Neural progenitor cell (in vitro differentiated cells): ENCODE results near the gene HMBS. TPM values are rescaled to one million over a fixed set of nuclear protein-coding genes. Genes with fewer than 3 reads are reported as not detected.

Source experiments
- DNase-seq: peaks from one replicate; pipeline ENCODE4 v3.0.0-alpha.2; 2016; ENCODE audit warnings: low spot score
- H2AFZ ChIP-seq: fragments of 200-600 bp; sonication (generic); replicated peaks from 2 replicates; pipeline ENCODE4 v1.6.1; 2016; ENCODE audit warnings: antibody characterized with exemption
- H3F3A ChIP-seq: fragments of 200-600 bp; sonication (generic); 2 replicates; pipeline ENCODE4 v1.6.1; 2016; ENCODE audit warnings: antibody characterized with exemption, low read depth
- H3K27ac ChIP-seq: fragments of 200-600 bp; sonication (generic); 2 replicates; pipeline ENCODE4 v1.5.1; 2016; ENCODE audit warnings: mild to moderate bottlenecking
- H3K27me3 ChIP-seq: fragments of 200-600 bp; sonication (generic); 2 replicates; pipeline ENCODE4 v1.6.1; 2016; ENCODE audit warnings: mild to moderate bottlenecking, moderate library complexity
- H3K36me3 ChIP-seq: fragments of 200-600 bp; sonication (generic); 2 replicates; pipeline ENCODE4 v1.5.1; 2016
- H3K4me1 ChIP-seq: fragments of 200-600 bp; sonication (generic); 2 replicates; pipeline ENCODE4 v1.6.1; 2016; ENCODE audit warnings: mixed run types
- H3K4me2 ChIP-seq: fragments of 200-600 bp; sonication (generic); 2 replicates; pipeline ENCODE4 v1.6.1; 2016
- H3K4me3 ChIP-seq: fragments of 200-600 bp; sonication (generic); 2 replicates; pipeline ENCODE4 v1.5.1; 2016
- H3K79me2 ChIP-seq: fragments of 200-600 bp; sonication (generic); 2 replicates; pipeline ENCODE4 v1.6.1; 2016; ENCODE audit warnings: low read depth
- H3K9ac ChIP-seq: fragments of 200-600 bp; sonication (generic); 2 replicates; pipeline ENCODE4 v1.6.1; 2016
- H3K9me3 ChIP-seq: fragments of 200-600 bp; sonication (generic); 2 replicates; pipeline ENCODE4 v1.5.1; 2016; ENCODE audit warnings: low read depth
- H4K20me1 ChIP-seq: fragments of 200-600 bp; sonication (generic); 2 replicates; pipeline ENCODE4 v1.6.1; 2016; ENCODE audit warnings: low read depth
- H3K27ac Mint-ChIP-seq: 3 replicates; pipeline ENCODE4 v1.8.0; 2021; ENCODE audit warnings: mixed read lengths
- H3K27me3 Mint-ChIP-seq: 2 replicates; pipeline ENCODE4 v1.8.0; 2022; ENCODE audit warnings: low read depth, mild to moderate bottlenecking, inconsistent platforms, moderate library complexity, mixed read lengths; ENCODE audit not compliant: insufficient read depth
- H3K36me3 Mint-ChIP-seq: 3 replicates; pipeline ENCODE4 v1.8.0; 2021; ENCODE audit warnings: mixed read lengths
- H3K4me1 Mint-ChIP-seq: 3 replicates; pipeline ENCODE4 v1.8.0; 2021; ENCODE audit warnings: mixed read lengths
- H3K4me3 Mint-ChIP-seq: 3 replicates; pipeline ENCODE4 v1.8.0; 2021; ENCODE audit warnings: mild to moderate bottlenecking, moderate library complexity, mixed read lengths
- H3K9me3 Mint-ChIP-seq: 3 replicates; pipeline ENCODE4 v1.8.0; 2020; ENCODE audit warnings: mixed read lengths
- EZH2 ChIP-seq: fragments of 200-600 bp; sonication (generic); IDR thresholded peaks from 2 replicates; pipeline ENCODE4 v1.6.1; 2017; ENCODE audit warnings: antibody characterized with exemption, mild to moderate bottlenecking, moderate library complexity
- EZH2phosphoT487 ChIP-seq: fragments of 200-600 bp; sonication (generic); IDR thresholded peaks from 2 replicates; pipeline ENCODE4 v1.6.1; 2017; ENCODE audit warnings: antibody characterized with exemption
- total RNA-seq: library from RNA; depleted of rRNA; stranded (reverse); fragments of >200 nt; gene quantifications from 2 replicates; pipeline ENCODE4 v1.2.3, GENCODE V29; 2015; ENCODE audit warnings: low replicate concordance
- TF ChIP-seq, protein P1 (sequence below): fragments of 200-600 bp; sonication (generic); IDR thresholded peaks from 2 replicates; pipeline ENCODE4 v1.5.1; 2017; ENCODE audit warnings: antibody characterized with exemption, mild to moderate bottlenecking

HMBS gene
- total RNA-seq, 1 donor from 2014 or later: 31.1 TPM

DNA sequence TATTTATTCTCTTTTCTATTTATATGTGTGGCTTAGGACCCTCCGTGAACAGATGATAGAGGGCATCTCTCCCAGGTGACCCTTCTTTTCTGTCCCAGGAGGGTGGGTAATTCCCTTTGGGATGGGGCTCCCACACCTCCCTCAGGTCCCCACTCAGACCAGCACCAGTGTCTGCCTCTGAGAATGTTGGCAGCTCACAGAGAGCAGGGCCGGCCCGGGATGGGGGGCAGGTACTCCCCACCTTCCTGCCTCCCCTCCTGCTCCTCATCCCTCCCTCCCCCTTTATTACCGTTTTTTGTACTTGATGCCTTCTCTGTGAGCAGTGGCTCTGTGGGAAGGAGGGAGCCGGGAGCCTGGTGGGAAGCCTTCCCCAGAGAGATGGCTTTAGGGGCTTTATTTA is 31.9 kb downstream of the HMBS start:
- Histone ChIP-seq H3K4me2 (no peak overlapping the region), H3K4me3 (no peak overlapping the region), H2AFZ (no peak overlapping the region), H3K9me3 (no peaks in the 10 kb centered on the region), H3F3A (peaks cover 16% of the 10 kb centered on the region), H4K20me1 (no peaks in the 10 kb centered on the region), H3K27me3 (no peaks in the 10 kb centered on the region), H3K9ac (no peak overlapping the region), H3K27ac (no peak overlapping the region), H3K79me2 (peaks cover 2% of the 10 kb centered on the region), H3K36me3 (no peaks in the 10 kb centered on the region), H3K4me1 (peaks cover 7% of the 10 kb centered on the region)
- Mint-ChIP-seq H3K36me3 (peaks cover 5% of the 10 kb centered on the region), H3K4me3 (no peak overlapping the region), H3K4me1 (peaks cover 10% of the 10 kb centered on the region), H3K27ac (no peak overlapping the region), H3K27me3 (peaks cover 3% of the 10 kb centered on the region), H3K9me3 (no peaks in the 10 kb centered on the region)
- DNase-seq: no peak
- TF ChIP-seq EZH2phosphoT487: no peak
- TF ChIP-seq EZH2: no peak
- TF ChIP-seq, protein P1, sequence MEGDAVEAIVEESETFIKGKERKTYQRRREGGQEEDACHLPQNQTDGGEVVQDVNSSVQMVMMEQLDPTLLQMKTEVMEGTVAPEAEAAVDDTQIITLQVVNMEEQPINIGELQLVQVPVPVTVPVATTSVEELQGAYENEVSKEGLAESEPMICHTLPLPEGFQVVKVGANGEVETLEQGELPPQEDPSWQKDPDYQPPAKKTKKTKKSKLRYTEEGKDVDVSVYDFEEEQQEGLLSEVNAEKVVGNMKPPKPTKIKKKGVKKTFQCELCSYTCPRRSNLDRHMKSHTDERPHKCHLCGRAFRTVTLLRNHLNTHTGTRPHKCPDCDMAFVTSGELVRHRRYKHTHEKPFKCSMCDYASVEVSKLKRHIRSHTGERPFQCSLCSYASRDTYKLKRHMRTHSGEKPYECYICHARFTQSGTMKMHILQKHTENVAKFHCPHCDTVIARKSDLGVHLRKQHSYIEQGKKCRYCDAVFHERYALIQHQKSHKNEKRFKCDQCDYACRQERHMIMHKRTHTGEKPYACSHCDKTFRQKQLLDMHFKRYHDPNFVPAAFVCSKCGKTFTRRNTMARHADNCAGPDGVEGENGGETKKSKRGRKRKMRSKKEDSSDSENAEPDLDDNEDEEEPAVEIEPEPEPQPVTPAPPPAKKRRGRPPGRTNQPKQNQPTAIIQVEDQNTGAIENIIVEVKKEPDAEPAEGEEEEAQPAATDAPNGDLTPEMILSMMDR: no peak

DNA sequence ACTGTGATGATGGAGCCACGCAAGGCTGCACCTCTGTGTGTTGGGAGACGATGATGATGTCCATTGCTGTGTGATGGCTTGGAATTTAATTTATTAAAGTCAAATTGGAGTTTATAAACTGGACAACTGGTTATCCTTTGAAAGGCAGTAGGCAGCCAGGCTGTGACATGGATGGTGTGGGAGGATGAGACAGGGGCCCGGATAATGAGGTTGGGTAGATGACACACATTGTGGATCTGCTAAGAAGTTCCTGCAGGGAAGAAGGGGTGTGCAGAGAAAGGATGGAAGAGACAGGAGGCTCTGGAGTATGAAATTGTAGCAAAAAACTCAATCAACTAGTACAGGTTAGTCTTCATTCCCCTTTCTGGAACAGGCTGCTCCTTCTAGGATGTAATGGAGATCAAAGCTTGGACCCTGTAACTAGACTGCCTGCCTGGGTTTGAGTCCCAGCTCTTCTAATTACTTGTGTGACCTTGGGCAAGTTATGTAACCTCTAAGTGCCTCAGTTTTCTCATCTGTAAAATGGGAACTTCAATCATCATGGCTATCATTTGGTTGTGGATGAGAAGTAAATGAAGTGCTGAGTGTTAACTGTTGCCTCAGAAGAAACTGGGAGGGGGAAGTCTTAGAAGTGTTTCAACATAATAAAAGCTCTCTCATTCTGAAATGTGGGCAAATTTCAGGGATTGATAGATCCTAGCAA is 32.5 kb downstream of the HMBS start:
- DNase-seq: no peak
- no peaks in the 10 kb centered on the region for H3K27me3 ChIP-seq
- Mint-ChIP-seq H3K27ac (no peak overlapping the region), H3K4me3 (no peak overlapping the region), H3K27me3 (peaks cover 3% of the 10 kb centered on the region), H3K4me1 (peaks cover 13% of the 10 kb centered on the region), H3K36me3 (peaks cover 5% of the 10 kb centered on the region), H3K9me3 (no peaks in the 10 kb centered on the region)
- H3K9me3 ChIP-seq: no peaks in the 10 kb centered on the region
- H3K4me1 ChIP-seq: peaks cover 7% of the 10 kb centered on the region
- peaks cover 8% of the 10 kb centered on the region for H3K79me2 ChIP-seq
- H4K20me1 ChIP-seq: peaks cover 5% of the 10 kb centered on the region
- no peak overlapping the region for H3K4me2 ChIP-seq
- H3K9ac ChIP-seq: no peak overlapping the region
- H2AFZ ChIP-seq: no peak overlapping the region
- H3K4me3 ChIP-seq: no peak overlapping the region
- H3F3A ChIP-seq: peaks cover 16% of the 10 kb centered on the region
- TF ChIP-seq EZH2phosphoT487 (no peak), EZH2 (no peak)
- TF ChIP-seq, protein P1: no peak
- H3K27ac ChIP-seq: no peak overlapping the region
- no peaks in the 10 kb centered on the region for H3K36me3 ChIP-seq

DNA sequence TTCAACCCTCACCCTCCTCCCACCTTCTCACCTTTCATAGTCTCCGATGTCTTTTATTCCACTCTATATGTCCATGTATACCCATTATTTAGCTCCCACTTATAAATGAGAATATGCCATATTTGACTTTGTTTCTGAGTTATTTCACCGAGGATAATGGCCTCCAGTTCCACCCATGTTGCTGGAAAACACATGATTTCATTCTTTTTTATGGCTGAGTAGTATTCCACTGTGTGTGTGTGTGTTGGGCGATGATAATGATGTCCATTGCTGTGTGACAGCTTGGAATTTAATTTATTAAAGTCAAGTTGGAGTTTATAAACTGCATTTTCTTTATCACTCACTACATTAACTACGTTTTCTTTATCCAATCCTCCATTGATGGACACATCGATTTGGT is 33.5 kb downstream of the HMBS start:
- no peak for DNase-seq
- H3K27me3 Mint-ChIP-seq: peaks cover 3% of the 10 kb centered on the region
- Histone ChIP-seq H3K9me3 (no peaks in the 10 kb centered on the region), H3K27ac (no peak overlapping the region), H3K4me1 (peaks cover 12% of the 10 kb centered on the region), H2AFZ (no peak overlapping the region), H3K36me3 (no peaks in the 10 kb centered on the region), H3K4me3 (no peak overlapping the region), H3K27me3 (no peaks in the 10 kb centered on the region), H3F3A (peaks cover 16% of the 10 kb centered on the region), H4K20me1 (peaks cover 12% of the 10 kb centered on the region), H3K9ac (no peak overlapping the region), H3K4me2 (no peak overlapping the region), H3K79me2 (peaks cover 18% of the 10 kb centered on the region)
- H3K36me3 Mint-ChIP-seq: peaks cover 7% of the 10 kb centered on the region
- no peak overlapping the region for H3K4me3 Mint-ChIP-seq
- TF ChIP-seq EZH2phosphoT487 (no peak), EZH2 (no peak)
- TF ChIP-seq, protein P1: no peak
- no peak overlapping the region for H3K27ac Mint-ChIP-seq
- H3K4me1 Mint-ChIP-seq: peaks cover 19% of the 10 kb centered on the region
- H3K9me3 Mint-ChIP-seq: no peaks in the 10 kb centered on the region
